GM12878 (cell line): ENCODE measurements around the gene BCLAF1. TPM values are rescaled to one million over a fixed set of nuclear protein-coding genes. Genes with fewer than 3 reads are reported as not detected.

Experiments used
- BCL11A ChIP-seq: IDR thresholded peaks from 2 replicates; pipeline ENCODE4 v1.6.1; 2011; ENCODE audit warnings: low read depth, low read length
- JUNB ChIP-seq: IDR thresholded peaks from 2 replicates; pipeline ENCODE4 v1.6.1; 2016; ENCODE audit warnings: antibody characterized with exemption, mild to moderate bottlenecking
- KLF5 ChIP-seq: fragments of 450-650 bp; IDR thresholded peaks from 2 replicates; pipeline ENCODE4 v1.6.1; 2014; ENCODE audit warnings: mild to moderate bottlenecking; ENCODE audit not compliant: partially characterized antibody
- MEF2B ChIP-seq: fragments of 450-650 bp; IDR thresholded peaks from 2 replicates; pipeline ENCODE4 v1.6.1; 2018; ENCODE audit warnings: mild to moderate bottlenecking, moderate library complexity; ENCODE audit not compliant: partially characterized antibody, poor library complexity, severe bottlenecking
- MTA3 ChIP-seq: IDR thresholded peaks from 2 replicates; pipeline ENCODE4 v1.6.1; 2012; ENCODE audit warnings: low read length, inconsistent platforms, borderline replicate concordance
- RAD51 ChIP-seq: fragments of 450-650 bp; IDR thresholded peaks from 2 replicates; pipeline ENCODE4 v1.6.1; 2016; ENCODE audit warnings: moderate library complexity, mild to moderate bottlenecking, inconsistent platforms
- RFX5 ChIP-seq: IDR thresholded peaks from 2 replicates; pipeline ENCODE4 v1.6.1; 2011; ENCODE audit warnings: low read depth, low read length, improper control_type of control experiment
- SMAD1 ChIP-seq: fragments of 450-650 bp; IDR thresholded peaks from 2 replicates; pipeline ENCODE4 v1.6.1; 2018; ENCODE audit warnings: mild to moderate bottlenecking, low read depth; ENCODE audit not compliant: partially characterized antibody
- SMARCA5 ChIP-seq: fragments of 450-650 bp; IDR thresholded peaks from 2 replicates; pipeline ENCODE4 v1.6.1; 2017; ENCODE audit warnings: mild to moderate bottlenecking
- SP1 ChIP-seq: IDR thresholded peaks from one replicate; pipeline ENCODE4 v1.6.1; 2011; ENCODE audit warnings: low read depth, low read length
- SREBF1 ChIP-seq: IDR thresholded peaks from 2 replicates; pipeline ENCODE4 v1.6.1; 2012; ENCODE audit warnings: mild to moderate bottlenecking, low read length
- SRF ChIP-seq, 2 experiments: IDR thresholded peaks; 2 replicates each; pipeline ENCODE4 v1.6.1; 2011; ENCODE audit warnings: low read depth in 2 of 2, low read length in 2 of 2, mild to moderate bottlenecking in 1 of 2, moderate library complexity in 1 of 2
- SUZ12 ChIP-seq: fragments of 200-600 bp; sonication (generic); IDR thresholded peaks from one replicate; pipeline ENCODE4 v1.6.1; 2018; ENCODE audit warnings: antibody characterized with exemption, mild to moderate bottlenecking; ENCODE audit not compliant: unreplicated experiment
- TBL1XR1 ChIP-seq: IDR thresholded peaks from 2 replicates; pipeline ENCODE4 v1.6.1; 2012; ENCODE audit warnings: low read depth, low read length, improper control_type of control experiment
- TCF12 ChIP-seq: IDR thresholded peaks from 2 replicates; pipeline ENCODE4 v1.6.1; 2011; ENCODE audit warnings: low read depth, mild to moderate bottlenecking, low read length
- YY1 ChIP-seq: IDR thresholded peaks from 2 replicates; pipeline ENCODE4 v1.6.1; 2011; ENCODE audit warnings: low read depth, mild to moderate bottlenecking, low read length
- ZNF207 ChIP-seq: fragments of 450-650 bp; IDR thresholded peaks from 2 replicates; pipeline ENCODE4 v1.6.1; 2014; ENCODE audit warnings: antibody characterized with exemption, mild to moderate bottlenecking, borderline replicate concordance
- ZNF24 ChIP-seq: fragments of 450-650 bp; IDR thresholded peaks from 2 replicates; pipeline ENCODE4 v1.6.1; 2017; ENCODE audit warnings: antibody characterized with exemption, mild to moderate bottlenecking
- ZNF274 ChIP-seq: IDR thresholded peaks from one replicate; pipeline ENCODE4 v1.8.0; 2011; ENCODE audit not compliant: insufficient read length, insufficient read depth
- polyA plus RNA-seq, 11 experiments: library from polyadenylated mRNA; depleted of rRNA in 4 of 11; unstranded in 6 of 11; stranded (reverse) in 5 of 11; fragments of >200 nt; fragmentation: Nextera tagmentation in 4 of 11; fragmentation: Illumina TruSeq in 1 of 11; extraction: Ambion mirVana in 4 of 11; extraction: Trizol in 1 of 11; gene quantifications; 1 replicate in 1 of 11; 2 replicates in 10 of 11; pipeline versions ENCODE4 v1.2.1 to v1.2.3, GENCODE V29; 2011 to 2016; ENCODE audit warnings: inconsistent platforms in 2 of 11, missing spikeins in 2 of 11, low read depth in 1 of 11
- total RNA-seq, 4 experiments: library from RNA; depleted of rRNA in 3 of 4; stranded (reverse); fragments of >200 nt in 3 of 4; fragmentation: Illumina TruSeq in 1 of 4; extraction: Trizol in 1 of 4; gene quantifications; 2 replicates each; pipeline versions ENCODE4 v1.2.1 to v1.2.3, GENCODE V29; 2013 to 2021
- TF ChIP-seq, protein P1 (sequence below): fragments of 450-650 bp; IDR thresholded peaks from 2 replicates; pipeline ENCODE4 v1.6.1; 2017; ENCODE audit warnings: mild to moderate bottlenecking, low read depth, inconsistent platforms; ENCODE audit not compliant: poor library complexity, severe bottlenecking
- TF ChIP-seq, protein P2 (sequence below), 3 experiments: IDR thresholded peaks in 2 of 3; conservative IDR thresholded peaks in 1 of 3; 2 replicates each; pipeline ENCODE4 v1.5.1; 2011; ENCODE audit warnings: low read depth in 3 of 3, low read length in 3 of 3, mild to moderate bottlenecking in 3 of 3, control low read depth in 2 of 3, moderate library complexity in 2 of 3, inconsistent platforms in 1 of 3, mixed read lengths in 1 of 3; ENCODE audit not compliant: control insufficient read depth in 2 of 3, insufficient read depth in 1 of 3; ENCODE audit errors: extremely low read depth in 1 of 3
- TF ChIP-seq, protein P3 (sequence below): IDR thresholded peaks from 2 replicates; pipeline ENCODE4 v1.6.1; 2012; ENCODE audit warnings: low read depth, low read length, improper control_type of control experiment
- TF ChIP-seq, protein P4 (sequence below): fragments of 450-650 bp; formaldehyde crosslinking; IDR thresholded peaks from 2 replicates; pipeline ENCODE4 v1.4.0; 2022; ENCODE audit warnings: mild to moderate bottlenecking, moderate library complexity
- TF ChIP-seq, protein P5 (sequence below): IDR thresholded peaks from 2 replicates; pipeline ENCODE4 v1.6.1; 2012; ENCODE audit warnings: low read depth, low read length, improper control_type of control experiment

BCLAF1 gene
- total and polyA plus RNA-seq, 10 of the 15 experiments (the other 5 are each of a cell fraction or from before 2014, with no cell fraction given): 56.0 to 223 (median 114) TPM

DNA sequence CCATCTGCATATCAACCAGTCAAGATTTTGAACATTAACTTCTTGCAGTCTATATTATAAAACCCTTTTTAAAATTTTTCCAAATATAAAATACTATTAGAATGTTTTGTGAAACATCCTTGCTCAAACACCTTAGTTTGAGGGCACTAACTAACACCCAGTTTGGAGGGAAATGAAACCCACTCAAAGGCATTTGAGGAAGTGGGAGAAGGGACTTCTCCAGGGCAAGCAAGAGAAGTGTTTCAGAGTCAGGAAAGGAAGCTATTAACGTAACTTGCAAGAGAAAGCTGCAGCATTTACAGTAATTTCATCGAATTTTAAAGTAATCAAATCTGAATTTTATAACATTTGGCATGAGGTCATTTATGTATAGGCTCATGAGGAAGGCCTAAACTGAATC is 60.8 kb downstream of the BCLAF1 start (continued):
- no peak for TF ChIP-seq ZNF24
- TF ChIP-seq TBL1XR1: no peak
- no peak for TF ChIP-seq MEF2B
- no peak for TF ChIP-seq SRF (IDR thresholded peaks at IDR 0.05; ENCODE audit: low read depth in 2 of 2, low read length in 2 of 2)
- no peak for TF ChIP-seq RAD51
- TF ChIP-seq JUNB: no peak
- TF ChIP-seq RFX5: no peak
- no peak for TF ChIP-seq KLF5
- TF ChIP-seq, protein P1, sequence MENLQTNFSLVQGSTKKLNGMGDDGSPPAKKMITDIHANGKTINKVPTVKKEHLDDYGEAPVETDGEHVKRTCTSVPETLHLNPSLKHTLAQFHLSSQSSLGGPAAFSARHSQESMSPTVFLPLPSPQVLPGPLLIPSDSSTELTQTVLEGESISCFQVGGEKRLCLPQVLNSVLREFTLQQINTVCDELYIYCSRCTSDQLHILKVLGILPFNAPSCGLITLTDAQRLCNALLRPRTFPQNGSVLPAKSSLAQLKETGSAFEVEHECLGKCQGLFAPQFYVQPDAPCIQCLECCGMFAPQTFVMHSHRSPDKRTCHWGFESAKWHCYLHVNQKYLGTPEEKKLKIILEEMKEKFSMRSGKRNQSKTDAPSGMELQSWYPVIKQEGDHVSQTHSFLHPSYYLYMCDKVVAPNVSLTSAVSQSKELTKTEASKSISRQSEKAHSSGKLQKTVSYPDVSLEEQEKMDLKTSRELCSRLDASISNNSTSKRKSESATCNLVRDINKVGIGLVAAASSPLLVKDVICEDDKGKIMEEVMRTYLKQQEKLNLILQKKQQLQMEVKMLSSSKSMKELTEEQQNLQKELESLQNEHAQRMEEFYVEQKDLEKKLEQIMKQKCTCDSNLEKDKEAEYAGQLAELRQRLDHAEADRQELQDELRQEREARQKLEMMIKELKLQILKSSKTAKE: no peak
- TF ChIP-seq BCL11A: no peak
- no peak for TF ChIP-seq SREBF1
- TF ChIP-seq SP1: no peak
- no peak for TF ChIP-seq TCF12
- no peak for TF ChIP-seq SMAD1
- TF ChIP-seq, protein P2, sequence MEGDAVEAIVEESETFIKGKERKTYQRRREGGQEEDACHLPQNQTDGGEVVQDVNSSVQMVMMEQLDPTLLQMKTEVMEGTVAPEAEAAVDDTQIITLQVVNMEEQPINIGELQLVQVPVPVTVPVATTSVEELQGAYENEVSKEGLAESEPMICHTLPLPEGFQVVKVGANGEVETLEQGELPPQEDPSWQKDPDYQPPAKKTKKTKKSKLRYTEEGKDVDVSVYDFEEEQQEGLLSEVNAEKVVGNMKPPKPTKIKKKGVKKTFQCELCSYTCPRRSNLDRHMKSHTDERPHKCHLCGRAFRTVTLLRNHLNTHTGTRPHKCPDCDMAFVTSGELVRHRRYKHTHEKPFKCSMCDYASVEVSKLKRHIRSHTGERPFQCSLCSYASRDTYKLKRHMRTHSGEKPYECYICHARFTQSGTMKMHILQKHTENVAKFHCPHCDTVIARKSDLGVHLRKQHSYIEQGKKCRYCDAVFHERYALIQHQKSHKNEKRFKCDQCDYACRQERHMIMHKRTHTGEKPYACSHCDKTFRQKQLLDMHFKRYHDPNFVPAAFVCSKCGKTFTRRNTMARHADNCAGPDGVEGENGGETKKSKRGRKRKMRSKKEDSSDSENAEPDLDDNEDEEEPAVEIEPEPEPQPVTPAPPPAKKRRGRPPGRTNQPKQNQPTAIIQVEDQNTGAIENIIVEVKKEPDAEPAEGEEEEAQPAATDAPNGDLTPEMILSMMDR (IDR thresholded peaks at IDR 0.05 in 2 of 3, conservative IDR thresholded peaks at IDR 0.05 in 1 of 3; ENCODE audit: control insufficient read depth in 2 of 3, extremely low read depth in 1 of 3, insufficient read depth in 1 of 3, low read depth in 3 of 3, low read length in 3 of 3): no peak
- no peak for TF ChIP-seq SUZ12
- TF ChIP-seq MTA3: no peak
- TF ChIP-seq, protein P3, sequence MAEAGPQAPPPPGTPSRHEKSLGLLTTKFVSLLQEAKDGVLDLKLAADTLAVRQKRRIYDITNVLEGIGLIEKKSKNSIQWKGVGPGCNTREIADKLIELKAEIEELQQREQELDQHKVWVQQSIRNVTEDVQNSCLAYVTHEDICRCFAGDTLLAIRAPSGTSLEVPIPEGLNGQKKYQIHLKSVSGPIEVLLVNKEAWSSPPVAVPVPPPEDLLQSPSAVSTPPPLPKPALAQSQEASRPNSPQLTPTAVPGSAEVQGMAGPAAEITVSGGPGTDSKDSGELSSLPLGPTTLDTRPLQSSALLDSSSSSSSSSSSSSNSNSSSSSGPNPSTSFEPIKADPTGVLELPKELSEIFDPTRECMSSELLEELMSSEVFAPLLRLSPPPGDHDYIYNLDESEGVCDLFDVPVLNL: no peak
- TF ChIP-seq, protein P4, sequence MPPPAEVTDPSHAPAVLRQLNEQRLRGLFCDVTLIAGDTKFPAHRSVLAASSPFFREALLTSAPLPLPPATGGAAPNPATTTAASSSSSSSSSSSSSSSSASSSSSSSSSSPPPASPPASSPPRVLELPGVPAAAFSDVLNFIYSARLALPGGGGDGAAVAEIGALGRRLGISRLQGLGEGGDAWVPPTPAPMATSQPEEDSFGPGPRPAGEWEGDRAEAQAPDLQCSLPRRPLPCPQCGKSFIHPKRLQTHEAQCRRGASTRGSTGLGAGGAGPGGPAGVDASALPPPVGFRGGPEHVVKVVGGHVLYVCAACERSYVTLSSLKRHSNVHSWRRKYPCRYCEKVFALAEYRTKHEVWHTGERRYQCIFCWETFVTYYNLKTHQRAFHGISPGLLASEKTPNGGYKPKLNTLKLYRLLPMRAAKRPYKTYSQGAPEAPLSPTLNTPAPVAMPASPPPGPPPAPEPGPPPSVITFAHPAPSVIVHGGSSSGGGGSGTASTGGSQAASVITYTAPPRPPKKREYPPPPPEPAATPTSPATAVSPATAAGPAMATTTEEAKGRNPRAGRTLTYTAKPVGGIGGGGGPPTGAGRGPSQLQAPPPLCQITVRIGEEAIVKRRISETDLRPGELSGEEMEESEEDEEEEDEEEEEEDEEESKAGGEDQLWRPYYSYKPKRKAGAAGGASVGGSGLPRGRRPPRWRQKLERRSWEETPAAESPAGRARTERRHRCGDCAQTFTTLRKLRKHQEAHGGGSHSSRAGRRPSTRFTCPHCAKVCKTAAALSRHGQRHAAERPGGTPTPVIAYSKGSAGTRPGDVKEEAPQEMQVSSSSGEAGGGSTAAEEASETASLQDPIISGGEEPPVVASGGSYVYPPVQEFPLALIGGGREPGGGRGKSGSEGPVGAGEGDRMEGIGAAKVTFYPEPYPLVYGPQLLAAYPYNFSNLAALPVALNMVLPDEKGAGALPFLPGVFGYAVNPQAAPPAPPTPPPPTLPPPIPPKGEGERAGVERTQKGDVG (CRISPR knock-in tag): no peak
- TF ChIP-seq SMARCA5: no peak
- TF ChIP-seq YY1: no peak
- no peak for TF ChIP-seq ZNF207
- TF ChIP-seq, protein P5, sequence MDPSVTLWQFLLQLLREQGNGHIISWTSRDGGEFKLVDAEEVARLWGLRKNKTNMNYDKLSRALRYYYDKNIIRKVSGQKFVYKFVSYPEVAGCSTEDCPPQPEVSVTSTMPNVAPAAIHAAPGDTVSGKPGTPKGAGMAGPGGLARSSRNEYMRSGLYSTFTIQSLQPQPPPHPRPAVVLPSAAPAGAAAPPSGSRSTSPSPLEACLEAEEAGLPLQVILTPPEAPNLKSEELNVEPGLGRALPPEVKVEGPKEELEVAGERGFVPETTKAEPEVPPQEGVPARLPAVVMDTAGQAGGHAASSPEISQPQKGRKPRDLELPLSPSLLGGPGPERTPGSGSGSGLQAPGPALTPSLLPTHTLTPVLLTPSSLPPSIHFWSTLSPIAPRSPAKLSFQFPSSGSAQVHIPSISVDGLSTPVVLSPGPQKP: no peak
- TF ChIP-seq ZNF274: no peak
